RWPE1 (cell line): ENCODE measurements around the gene PDE7B.

ENCODE experiments used
- CTCF ChIA-PET: fragments of 350-600 bp; sonication (Branson Sonifier 250); formaldehyde crosslinking; extraction: SDS; loops from one replicate; lab custom pipeline; 2021; lab: Yijun Ruan, JAX
- POLR2A ChIA-PET: fragments of 400-600 bp; formaldehyde crosslinking; extraction: SDS; loops from one replicate; lab custom pipeline; 2020; ENCODE audit warnings: antibody characterized with exemption; ENCODE audit not compliant: low non-redundant PET; lab: Yijun Ruan, JAX
- DNase-seq: peaks from one replicate; pipeline ENCODE4 v3.0.0; 2012; ENCODE audit warnings: low spot score
- H3K27ac ChIP-seq: fragments of 450-650 bp; 2 replicates; pipeline ENCODE4 v1.5.1; 2017
- CTCF ChIP-seq: fragments of 450-650 bp; conservative IDR thresholded peaks from 2 replicates; pipeline ENCODE4 v1.5.1; 2017; ENCODE audit warnings: low read depth, mild to moderate bottlenecking

Gene PDE7B

GRCh38 chr6:136225496-136225895, 374.0 kb downstream of the PDE7B start:
- no peak for DNase-seq
- ChIA-PET CTCF (interaction anchor here (0.6 to 1.9 kb wide), 11 partner anchors 9 to 690 kb away, joined by 3 to 18 read pairs (median 4); no protein-coding TSS in a partner anchor), POLR2A (no interaction called here)
- no peak for TF ChIP-seq CTCF
- H3K27ac ChIP-seq = no peak overlapping the region

GRCh38 chr6:136226027-136226673, 374.6 kb downstream of the PDE7B start:
- DNase-seq = peak; percentile 64
- POLR2A ChIA-PET = no interaction called here
- peak; percentile 100 for TF ChIP-seq CTCF
- CTCF ChIA-PET = interaction anchor here (0.6 to 1.9 kb wide), 21 partner anchors 8 to 972 kb away, joined by 3 to 18 read pairs (median 3); no protein-coding TSS in a partner anchor
- no peak overlapping the region for H3K27ac ChIP-seq

DNA sequence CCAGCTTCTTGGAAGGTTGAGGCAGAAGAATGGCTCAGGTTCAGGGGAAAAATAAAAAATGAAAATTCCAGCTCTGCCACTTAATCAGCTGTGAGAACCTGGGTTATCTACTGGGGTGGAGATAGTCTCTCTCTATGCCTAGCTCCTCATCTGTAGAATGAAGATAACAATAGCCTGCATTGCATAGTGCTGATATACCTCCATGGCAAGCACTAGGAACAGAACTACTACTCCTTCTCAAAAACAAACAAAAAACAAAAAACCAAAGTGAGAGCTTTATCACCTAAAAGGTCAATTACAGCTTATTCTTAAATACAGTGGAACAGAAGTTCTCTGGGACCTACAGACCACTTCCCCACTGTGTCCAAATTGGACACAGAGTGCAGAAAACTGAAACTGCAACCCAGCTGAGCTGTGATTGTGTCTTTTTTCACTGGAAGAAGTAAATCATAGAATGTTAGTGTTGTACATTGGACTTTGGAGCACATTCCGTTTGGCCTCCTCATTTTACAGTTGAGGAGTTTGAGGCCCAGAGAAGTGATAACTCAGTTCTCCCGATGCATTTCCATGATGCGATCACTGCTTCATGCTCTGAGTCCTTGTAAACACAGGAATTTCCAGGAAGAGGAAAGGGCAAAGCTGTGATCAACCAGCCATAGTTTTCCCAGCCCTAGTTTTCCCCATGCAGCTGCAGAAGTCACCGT, 375.3 kb downstream of the PDE7B start:
- ChIA-PET CTCF (interaction anchor here (0.6 to 1.9 kb wide), 14 partner anchors 9 to 971 kb away, joined by 3 to 18 read pairs (median 4); no protein-coding TSS in a partner anchor), POLR2A (no interaction called here)
- no peak for DNase-seq
- no peak for TF ChIP-seq CTCF
- no peak overlapping the region for H3K27ac ChIP-seq

GRCh38 chr6:136228814-136229213, 377.3 kb downstream of the PDE7B start:
- no peak for DNase-seq
- H3K27ac ChIP-seq = no peak overlapping the region
- ChIA-PET CTCF (interaction anchor here (0.6 kb wide), 1 partner anchor 52 kb away, joined by 4 read pairs; no protein-coding TSS in a partner anchor), POLR2A (no interaction called here)
- no peak for TF ChIP-seq CTCF

- DNase-seq = no peak
- ChIA-PET POLR2A (no interaction called here), CTCF (interaction anchor here (0.7 kb wide), 1 partner anchor 85 kb away, joined by 9 read pairs; no protein-coding TSS in a partner anchor)
- no peak for TF ChIP-seq CTCF
- H3K27ac ChIP-seq = no peak overlapping the region
Observed at GRCh38 chr6:136230219-136230853, 378.8 kb downstream of the PDE7B start.

GRCh38 chr6:136232701-136233100, 381.2 kb downstream of the PDE7B start:
- TF ChIP-seq CTCF = no peak
- CTCF ChIA-PET = interaction anchor here (0.7 kb wide), 2 partner anchors 175 to 699 kb away, joined by 3 to 4 read pairs; no protein-coding TSS in a partner anchor
- H3K27ac ChIP-seq = no peak overlapping the region
- DNase-seq = no peak
- POLR2A ChIA-PET = no interaction called here
